GM21528 (cell line): ENCODE results near the gene ZNF879.

Experiments used
- ATAC-seq: cut with Tn5 transposase; IDR thresholded peaks from one replicate; pipeline ENCODE4 v1.9.1; 2021; ENCODE audit warnings: mild to moderate bottlenecking, moderate library complexity; ENCODE audit not compliant: unreplicated experiment, low FRiP score

The ZNF879 gene

DNA sequence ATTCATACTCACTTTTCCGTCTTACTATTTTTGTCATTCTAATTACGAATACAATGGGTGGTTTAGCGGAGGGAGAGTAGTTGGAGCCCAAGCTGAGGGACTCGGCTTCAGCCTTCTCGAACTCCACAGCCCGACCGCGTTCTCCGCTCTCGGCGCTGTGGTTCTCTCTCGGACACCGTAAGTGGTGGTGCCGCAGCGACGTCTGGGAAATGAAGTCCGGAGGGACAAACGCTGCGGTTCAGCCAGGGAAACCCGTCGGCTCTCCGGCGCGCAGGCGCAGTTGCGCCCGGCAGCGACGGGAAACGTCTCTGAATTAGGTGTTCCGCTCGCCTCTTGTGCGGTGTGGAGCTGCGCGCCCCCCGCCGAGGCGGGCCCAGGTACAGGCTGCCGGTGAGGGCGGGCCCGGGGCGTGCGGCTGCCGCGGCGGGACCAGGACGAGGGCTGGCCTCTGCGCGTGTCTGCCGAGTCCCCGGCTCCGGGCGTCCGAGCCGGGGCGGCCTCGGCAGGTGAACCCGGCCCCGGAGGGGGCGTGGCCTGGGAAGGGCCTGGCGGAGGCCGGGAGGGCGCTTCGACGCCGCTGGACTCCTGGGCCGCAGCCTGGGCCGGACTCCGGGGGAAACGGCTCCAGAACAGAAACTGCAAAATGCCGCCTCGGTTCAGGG lies at the start of gene ZNF879:
ZNF879 (plus strand) TSS at position 277 of the 662 bp plus-strand sequence. CDS start 1,201 bp downstream, outside the sequence.
- no peak for ATAC-seq

DNA sequence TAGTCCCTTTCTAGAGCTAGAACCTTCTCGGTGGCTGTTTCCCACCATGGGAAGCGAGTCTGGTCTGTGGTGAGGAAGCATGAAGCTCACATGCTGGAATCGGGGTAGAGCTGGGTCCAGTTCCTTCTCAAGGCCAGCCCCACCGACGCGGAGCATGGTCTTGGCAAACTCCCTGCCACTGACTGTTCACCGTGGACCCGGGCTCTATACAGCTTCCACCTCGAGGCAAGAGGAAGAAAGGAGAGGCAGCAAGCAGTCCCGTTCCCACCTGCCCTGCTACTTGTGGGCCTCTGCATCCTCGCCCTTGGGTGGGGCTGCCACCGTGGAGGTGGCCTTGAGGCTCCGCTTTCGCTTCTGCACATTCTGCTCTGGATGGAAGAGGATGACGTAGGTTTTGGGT lies 42.2 kb upstream of the ZNF879 start:
- ATAC-seq, result no peak

DNA sequence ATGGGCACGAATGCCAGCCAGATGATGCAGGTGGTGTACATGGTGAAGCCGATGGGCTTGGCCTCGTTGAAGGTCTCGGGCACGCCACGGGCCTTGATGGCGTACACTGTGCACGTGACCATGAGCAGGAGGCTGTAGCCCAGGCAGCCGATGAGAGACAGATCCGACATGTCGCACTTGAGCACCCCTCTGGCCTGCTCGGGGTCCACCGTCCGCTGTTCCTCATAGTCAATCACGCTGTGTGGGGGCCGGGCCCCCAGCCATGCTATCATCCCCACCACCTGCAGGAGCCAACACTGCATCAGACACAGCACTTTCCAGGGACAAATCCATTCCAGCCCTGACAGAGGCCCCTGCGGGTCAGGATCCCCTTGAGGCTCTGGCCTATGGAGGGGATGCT lies 40.7 kb upstream of the ZNF879 start:
- no peak for ATAC-seq

DNA sequence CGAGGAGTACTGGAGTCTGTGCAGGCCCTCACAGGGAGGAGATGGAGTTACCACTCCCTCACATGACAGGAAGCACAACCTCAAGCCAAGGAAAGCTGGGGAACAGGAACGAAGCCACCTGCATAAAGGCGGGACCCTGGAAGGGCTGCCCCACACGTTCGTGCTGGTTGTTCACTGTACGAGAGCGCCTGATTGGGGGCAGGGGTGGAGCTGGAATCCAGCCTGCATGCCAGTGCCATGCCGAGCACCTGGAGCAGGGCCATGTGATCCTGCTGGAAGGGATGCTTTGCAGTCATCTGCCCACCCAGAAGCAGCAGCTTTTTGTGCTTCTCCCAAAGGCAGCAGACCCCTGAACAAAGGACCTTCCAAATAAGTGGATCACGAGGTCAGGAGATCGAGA lies 39.9 kb upstream of the ZNF879 start:
- no peak for ATAC-seq

DNA sequence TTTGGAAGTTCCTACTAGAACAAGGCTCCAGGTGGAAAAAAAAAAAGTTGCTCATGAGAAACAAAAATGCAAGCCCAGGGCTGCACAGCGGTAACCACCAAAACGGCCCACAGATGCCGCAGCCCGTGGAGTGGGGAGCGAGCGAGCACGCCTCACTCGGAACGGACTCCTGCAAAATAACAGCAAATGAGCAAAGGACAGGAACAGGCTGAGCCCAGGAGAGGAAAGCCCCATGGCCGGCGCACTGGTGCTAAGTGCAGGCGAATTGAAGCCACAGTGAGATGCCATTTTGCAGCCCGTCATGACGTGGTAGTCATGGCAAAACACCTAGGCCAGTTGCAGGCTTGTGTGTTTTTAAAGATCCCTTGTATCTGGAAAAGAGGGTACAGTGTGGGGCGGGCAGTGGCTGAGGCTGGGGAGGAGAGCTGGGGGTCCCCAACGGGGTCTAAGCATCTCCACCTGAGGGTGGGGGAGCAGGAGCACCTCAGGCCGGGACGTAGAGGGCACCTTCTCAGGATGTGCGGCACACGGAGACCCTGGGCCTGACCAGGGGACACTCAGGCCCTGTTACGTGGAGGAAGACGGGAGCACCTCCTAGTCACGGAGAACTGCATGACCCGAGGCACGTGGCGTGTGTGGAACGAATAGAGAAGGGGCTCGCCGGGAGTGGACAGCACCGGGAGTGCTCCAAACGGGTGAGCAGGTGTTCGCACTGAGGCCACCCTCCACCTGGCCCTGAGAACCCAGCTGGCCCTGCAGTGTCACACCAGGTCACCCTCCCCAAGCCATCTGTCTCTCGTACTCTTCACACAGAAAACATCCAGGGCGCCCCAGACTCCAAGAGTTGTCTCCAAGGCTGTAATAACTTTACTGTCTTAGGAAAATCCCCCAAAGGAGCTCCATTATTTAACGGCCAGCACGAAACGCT lies 39.2 kb upstream of the ZNF879 start:
- ATAC-seq, result no peak

DNA sequence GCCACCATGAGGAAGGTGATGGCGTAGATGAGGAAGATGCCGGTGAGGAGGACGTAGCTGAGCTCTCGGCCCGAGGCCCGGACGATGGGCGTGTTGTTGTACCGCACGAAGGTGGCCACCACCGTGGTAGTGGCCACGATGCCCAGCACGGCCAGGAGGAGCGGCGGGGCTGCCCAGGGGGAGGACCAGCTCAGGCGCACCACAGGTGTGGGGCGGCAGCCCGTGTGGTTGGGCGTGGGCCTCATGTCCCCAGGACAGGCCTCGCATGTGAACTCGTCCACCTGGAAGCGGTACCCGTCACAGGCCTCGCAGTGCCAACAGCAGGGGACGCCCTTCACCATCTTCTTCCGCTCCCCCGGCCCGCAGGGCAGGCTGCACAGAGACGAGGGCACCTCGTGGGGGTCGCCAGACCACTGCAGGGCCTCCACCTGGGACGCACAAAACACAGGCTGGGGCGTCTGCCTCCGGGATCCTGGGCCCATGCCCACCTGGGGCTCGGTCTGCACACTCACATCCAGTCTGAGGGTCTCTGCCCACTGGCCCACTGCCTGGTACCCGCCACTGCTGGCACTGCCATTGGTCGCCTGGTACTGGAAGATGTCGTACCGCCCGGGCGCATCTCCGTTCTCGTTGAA lies 37.2 kb upstream of the ZNF879 start:
- no peak for ATAC-seq

DNA sequence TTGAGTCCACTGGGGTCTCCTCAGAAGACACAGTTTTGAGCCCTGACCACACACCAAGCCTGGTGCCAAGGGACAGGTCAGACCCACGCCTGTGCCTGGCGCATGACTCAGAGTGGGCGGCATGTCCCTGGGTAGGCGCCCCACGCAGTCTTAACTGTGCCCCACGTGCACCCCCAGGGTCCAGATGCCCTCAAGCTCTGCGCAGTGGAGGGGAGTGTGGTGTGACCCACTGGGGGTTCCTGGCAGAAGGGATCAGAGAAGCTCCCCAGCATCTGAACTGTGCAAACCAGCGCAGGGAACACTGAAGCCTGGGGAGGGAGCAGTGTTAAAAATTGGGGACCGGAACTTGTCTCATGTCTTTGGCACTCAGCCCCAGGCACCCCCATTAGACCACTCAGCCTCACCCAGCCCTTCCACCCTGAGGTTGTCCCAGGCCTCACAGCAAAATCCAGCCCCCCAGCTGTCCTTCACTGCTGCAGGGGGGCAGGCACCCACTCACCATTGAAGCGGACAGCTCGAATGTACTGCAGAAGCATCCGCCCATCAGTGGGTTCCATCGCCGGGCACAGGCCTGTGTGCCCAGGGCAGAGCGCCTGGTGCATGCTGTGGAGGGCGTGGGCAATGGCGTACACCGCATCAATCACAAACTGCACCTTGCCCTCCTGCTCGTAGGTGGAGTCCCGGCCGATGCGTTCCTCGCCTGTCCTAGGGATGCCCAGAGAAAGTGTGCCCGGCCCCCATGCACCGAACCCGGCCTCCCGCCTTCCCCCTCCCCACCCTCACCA lies 35.0 kb upstream of the ZNF879 start:
- ATAC-seq, result no peak

DNA sequence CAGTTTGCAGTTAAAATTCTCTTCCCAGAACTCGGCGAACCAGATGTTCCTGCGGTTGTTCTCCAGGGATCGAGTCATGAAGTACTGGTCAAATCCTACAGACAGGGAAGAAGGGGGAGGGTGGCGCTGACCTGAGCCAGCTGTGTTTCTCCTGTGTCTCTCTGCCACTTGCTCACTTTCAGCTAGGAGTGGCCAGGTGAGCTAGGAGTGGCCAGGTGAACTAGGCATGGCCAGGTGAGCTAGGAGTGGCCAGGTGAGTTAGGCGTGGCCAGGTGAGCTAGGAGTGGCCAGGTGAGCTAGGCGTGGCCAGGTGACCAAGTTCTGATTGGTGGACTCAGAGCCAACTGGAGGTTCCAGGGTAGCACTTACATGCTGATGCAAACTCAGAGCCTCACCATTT lies 34.3 kb upstream of the ZNF879 start:
- ATAC-seq, result no peak

DNA sequence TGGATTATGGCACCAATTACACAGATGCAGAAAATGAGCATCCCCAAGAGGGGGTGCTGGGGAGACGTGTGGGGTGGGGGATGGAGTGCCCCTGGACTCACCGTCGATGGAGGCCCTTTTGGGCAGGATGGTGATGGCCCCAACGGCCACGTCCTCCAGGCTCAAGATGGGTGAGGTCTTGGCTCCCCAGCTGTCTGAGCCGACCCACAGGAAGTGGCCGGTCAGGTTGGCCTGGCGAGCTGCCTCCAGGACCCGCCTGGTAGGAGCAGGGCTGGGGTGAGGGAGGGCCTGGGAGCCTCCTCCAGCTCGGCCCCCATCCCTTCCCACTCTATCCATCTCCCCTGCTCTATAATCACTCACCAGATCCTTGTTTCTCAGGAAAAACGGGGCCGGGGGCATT lies 33.1 kb upstream of the ZNF879 start:
- ATAC-seq, result no peak

DNA sequence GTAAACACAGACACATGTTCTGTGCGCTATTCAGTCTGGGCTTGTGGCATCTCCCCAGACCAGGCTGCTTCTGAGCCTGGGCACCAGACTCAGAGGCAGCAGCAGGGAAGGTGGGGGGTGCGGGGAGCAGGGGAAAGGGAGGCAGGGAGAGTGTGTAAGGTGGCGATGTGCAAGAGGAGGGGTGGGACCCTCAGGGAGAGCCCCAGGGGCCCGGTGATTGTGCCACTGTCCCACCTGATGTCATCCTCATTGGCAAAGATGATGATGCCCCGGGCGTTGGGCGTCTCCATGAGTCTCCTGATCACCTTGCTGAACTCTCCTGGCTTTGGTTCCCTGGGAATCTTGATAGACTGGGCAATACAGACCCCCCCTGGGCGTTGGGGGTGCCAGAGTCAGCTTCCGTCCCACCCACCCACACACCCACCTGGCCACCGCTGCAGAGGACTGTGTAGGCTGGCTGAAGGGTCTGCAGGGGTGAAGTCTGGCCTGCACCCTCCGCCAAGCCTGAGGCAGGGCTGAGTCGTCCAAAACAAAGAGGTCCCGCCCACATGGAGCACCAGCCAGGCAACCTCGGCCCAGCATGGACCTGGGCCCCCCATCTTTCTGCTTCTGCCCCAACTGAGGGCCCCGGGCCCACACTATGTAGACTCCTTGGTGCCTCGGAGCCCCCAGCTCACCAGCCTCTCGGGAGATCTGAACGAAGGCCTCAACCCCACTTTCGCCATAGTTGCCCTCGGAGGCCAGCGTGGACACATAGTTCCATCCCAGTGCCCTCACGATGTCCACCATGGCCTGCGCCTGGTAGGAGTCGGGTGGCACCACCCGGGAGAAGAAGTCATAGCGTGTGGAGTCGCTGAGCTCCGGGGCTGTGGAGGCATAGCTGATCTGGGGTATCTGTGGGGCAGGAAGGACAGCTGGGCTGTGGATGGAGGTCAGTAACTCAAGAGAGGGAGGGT lies 32.1 kb upstream of the ZNF879 start:
- no peak for ATAC-seq

DNA sequence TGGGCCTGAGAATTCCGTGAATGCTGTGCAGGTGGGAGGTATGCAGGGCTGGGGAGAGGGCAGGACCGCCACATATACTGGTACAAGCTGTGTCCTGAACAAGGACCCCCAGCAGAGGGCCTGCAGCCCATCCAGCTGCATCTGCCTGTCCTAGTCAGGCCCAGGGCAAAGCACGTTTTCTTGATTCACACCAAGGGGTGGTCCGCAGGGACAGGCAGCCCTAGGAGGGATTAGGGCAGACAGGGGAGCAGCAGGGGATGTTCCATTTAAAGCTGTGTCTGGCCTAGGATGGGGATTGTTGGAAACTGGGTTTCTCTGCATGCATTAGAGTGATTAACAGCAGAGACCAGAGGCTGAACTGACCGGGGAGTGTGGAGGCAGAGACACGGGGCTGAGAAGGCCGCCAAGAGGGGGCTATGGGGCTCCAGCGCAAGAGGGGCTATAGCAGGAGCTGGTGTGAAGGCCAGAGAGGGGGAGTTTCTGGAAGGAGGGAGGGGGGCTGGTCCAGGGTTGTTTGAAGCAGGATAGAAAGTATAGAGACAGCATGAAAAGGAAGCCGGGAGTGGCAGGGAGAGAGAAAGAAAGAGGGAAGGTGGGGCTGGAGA lies 31.2 kb upstream of the ZNF879 start:
- no peak for ATAC-seq

DNA sequence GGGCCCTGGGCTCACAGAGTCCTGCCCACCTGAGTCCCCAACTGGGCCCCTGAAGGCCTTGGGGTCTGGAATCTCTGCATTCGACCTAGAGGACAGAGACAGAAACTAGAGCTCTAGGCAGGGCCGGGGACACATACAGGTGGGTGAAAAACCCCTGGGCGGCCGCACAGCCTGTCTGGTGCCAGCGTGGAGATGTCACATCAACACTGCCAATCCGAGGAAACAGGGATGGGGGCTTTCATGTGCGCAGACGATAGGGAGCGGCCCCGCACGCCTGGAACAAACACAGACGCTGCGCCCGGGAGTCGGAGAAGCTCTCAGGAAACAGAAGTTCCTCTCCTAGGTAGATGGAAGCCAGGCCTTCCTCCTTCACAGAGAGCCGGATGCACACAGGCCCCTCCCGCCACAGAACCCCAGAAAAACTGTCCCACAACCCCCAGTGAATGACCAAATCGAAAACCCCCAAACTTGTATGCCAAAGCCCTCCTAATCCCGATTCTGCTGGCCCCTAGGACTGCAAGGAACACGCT lies 30.3 kb upstream of the ZNF879 start:
- no peak for ATAC-seq

DNA sequence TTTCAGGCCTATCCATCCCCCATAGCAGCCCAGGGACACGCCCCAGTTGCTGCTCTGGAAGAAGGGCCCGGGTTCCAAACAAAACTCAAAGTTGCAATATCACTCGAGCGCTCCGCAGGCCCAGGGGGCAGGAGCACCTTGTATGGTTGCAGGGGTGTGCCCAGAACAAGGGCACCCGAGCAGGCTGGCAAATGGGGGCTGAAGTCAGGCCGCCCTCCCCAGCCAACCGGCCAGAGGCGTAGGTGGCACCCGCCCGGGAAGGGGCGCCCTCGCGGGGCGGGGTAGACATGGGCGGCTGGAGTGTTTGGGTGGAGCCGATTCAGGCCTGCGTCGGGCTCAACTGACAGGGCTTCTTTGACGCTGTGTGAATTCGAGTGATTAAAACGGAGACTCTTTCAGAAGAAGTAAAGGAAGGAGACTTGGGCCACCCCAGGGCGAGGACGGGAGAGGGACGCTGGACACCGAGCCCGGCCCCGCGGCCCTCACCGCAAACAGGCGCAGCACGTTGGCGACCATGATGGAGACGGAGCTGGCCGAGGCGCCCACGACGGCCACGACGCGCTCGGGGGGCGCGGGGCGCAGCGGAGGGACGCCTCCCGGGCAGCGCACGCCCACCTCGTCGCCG lies 29.5 kb upstream of the ZNF879 start:
- ATAC-seq, result no peak

DNA sequence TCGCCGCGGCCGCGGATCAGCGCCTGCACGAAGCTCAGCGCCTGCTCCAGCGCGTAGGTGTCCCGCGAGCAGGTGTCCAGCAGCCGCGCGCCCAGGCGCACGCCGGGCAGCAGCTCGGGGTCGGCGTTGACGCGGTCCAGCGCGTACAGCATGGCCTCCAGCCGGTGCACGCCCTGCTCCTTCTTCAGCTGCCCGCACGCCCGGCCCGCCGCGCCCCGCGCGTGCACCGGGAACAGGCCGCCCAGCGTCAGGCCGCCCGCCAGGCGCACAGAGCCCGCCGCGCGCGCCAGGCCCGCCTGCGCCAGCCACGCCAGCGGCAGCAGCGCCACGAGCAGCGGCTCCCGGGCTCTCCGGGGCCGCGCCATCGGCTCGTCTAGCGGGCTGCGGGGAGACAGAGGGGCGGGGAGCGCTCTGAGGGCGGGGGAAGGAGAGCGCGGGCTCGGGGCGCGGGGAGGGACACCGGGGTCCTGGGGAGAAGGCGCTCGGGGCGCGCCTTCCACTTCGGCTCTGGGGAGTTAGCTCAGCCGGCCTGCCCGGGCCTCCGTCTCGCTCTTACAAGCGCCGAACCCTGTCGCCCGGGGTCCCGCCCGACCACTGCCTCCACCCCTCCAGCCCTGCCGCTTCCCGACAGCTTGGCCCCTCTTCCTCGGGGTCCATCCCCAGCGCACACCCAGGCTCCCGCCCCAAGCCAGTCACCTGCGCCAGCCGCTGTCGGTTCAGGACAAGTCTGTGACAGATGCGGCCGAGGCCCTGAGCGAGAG lies 28.8 kb upstream of the ZNF879 start, which contains the start of gene GRM6:
GRM6 (minus strand) TSS at position 741 of the 761 bp plus-strand sequence; CDS start at position 365, 376 bp downstream.
- ATAC-seq, result no peak

DNA sequence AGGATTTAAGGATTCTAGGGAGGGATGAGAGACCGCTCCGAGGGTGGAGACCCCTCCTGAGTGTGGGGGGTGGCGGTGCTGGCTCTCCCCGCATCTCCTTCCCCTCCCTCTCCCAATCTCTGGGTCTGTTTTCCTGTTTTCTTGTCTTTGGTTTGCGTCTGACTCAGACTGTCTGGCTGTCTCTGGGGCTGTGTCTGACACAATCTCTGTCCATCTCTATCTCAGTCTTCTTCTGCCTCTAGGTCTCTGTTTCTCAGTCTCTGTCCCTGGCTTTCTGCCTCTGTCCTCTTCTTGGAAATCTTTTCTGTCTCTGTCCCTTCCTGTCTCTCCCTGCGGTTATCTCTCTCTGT lies 28.3 kb upstream of the ZNF879 start:
- ATAC-seq, result no peak

DNA sequence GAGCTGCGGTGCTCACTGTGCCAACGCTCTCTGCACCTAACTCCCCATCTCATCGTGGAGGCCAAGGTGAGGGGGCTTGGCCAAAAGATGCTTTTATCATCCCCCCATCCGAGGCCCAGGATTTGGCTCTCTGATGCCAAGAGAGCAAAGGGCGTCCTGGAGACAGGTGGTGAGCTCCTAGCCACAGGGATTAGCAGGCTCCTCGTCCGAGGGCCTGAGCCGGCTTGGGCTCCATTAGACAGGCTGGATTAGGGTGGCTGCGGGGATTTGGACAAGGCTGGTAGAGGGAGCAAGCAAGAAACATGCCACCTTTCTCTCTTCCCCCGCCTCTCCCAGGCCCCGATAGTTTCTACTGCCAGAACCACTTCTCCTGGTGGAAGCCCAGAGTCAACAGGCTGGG lies 27.4 kb upstream of the ZNF879 start:
- no peak for ATAC-seq

DNA sequence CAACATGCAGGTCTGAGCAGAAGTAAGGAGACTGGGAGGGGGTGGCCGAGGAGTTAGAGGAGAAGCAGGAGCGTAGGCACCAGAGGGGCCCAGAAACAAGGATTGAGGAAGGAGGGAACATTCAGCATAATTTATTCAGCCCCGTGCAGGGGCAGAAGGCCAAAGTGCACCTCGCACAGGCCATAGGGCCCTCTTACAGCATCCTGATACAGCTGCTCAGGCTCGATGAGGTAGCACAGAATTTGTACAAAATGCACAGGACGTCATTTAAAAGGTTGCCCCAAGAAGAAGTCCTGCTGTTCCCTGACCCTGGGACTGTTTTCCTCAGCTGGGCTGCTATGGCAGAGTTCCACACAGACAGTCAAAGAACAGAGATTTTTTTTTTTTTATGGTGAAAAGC lies 26.4 kb upstream of the ZNF879 start:
- ATAC-seq, result no peak

DNA sequence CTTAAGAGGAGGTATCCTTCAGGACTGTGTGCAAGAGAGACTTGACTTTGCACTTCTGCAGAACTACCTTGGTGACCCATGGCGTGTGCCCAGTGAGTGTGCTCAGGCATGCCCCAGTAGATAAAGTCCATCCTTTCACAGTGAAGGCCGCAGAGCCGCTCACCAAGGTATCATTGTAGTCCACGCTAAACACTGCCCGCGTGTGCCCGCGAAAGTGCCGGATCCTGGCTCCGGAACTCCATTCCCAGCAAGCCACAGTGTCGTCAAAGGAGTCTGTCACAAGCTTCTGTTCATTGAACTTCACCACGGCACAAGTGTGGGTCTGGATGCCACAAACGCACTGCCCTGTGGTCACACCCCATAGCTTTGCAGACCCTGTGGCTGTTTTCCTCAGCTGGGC lies 25.2 kb upstream of the ZNF879 start:
- no peak for ATAC-seq
